ENCODE results near the gene MYO7A.

GRCh38 chr11:77089004-77089545 is 39.0 kb upstream of the MYO7A start:
- no peak for TF ChIP-seq POLR2AphosphoS5 (IDR thresholded peaks at IDR 0.05; ENCODE audit: insufficient read depth, low read depth, low read length)
- TF ChIP-seq CTCF (IDR thresholded peaks at IDR 0.05; ENCODE audit: extremely low read depth in 1 of 2, insufficient read depth in 1 of 2, low read depth in 1 of 2, low read length in 2 of 2) = no peak

All from endothelial cell of umbilical vein (primary cell).